IMR-90 (cell line): Measurements from ENCODE around the gene MYOC. TPM values are rescaled to one million over a fixed set of nuclear protein-coding genes. Genes with fewer than 3 reads are reported as not detected.

ENCODE experiments used
- ATAC-seq: fragments of 200-7000 bp; cut with Tn5 transposase; 2 replicates; pipeline ENCODE4 v1.9.1; 2020; ENCODE audit warnings: low read depth, mild to moderate bottlenecking, moderate library complexity
- BruUV-seq: library from RNA; stranded (reverse); fragments of 400-500 nt; replicated peaks from 2 replicates; lab custom pipeline; 2021; lab: Mats Ljungman, UMichigan
- CTCF ChIA-PET: fragments of 300-600 bp; formaldehyde crosslinking; extraction: SDS; loops from one replicate; lab custom pipeline; 2021; ENCODE audit warnings: antibody characterized with exemption; lab: Yijun Ruan, JAX
- POLR2A ChIA-PET: fragments of 300-600 bp; sonication (Branson Sonifier 250); formaldehyde crosslinking; loops from one replicate; lab custom pipeline; 2022; ENCODE audit warnings: antibody characterized with exemption; ENCODE audit not compliant: unreplicated experiment; lab: Charles Lee
- DNase-seq: peaks from one replicate; pipeline ENCODE4 v3.0.0; 2013
- H2AFZ ChIP-seq: replicated peaks from 2 replicates; pipeline ENCODE3; 2013; ENCODE audit warnings: low read length, mild to moderate bottlenecking; ENCODE audit not compliant: poor library complexity
- H2AK5ac ChIP-seq: 2 replicates; pipeline ENCODE4 v1.6.1; 2013; ENCODE audit warnings: low read depth, low read length, inconsistent platforms
- H2AK9ac ChIP-seq: replicated peaks from 2 replicates; pipeline ENCODE3; 2013; ENCODE audit warnings: mild to moderate bottlenecking, low read depth, low read length, moderate library complexity; ENCODE audit not compliant: poor library complexity
- H2BK120ac ChIP-seq: 2 replicates; pipeline ENCODE4 v1.6.1; 2013; ENCODE audit warnings: low read depth, low read length, inconsistent platforms
- H2BK15ac ChIP-seq: 3 replicates; pipeline ENCODE4 v1.6.1; 2013; ENCODE audit warnings: low read depth, low read length, inconsistent platforms
- H2BK20ac ChIP-seq: 2 replicates; pipeline ENCODE4 v1.6.1; 2013; ENCODE audit warnings: low read depth, mild to moderate bottlenecking, inconsistent platforms, low read length, moderate library complexity
- H2BK5ac ChIP-seq: 2 replicates; pipeline ENCODE4 v1.6.1; 2013; ENCODE audit warnings: mild to moderate bottlenecking, low read depth, low read length, inconsistent platforms; ENCODE audit not compliant: poor library complexity, severe bottlenecking
- H3K14ac ChIP-seq: replicated peaks from 2 replicates; pipeline ENCODE4 v1.6.1; 2013; ENCODE audit warnings: low read depth, low read length, inconsistent platforms
- H3K18ac ChIP-seq: 2 replicates; pipeline ENCODE4 v1.6.1; 2013; ENCODE audit warnings: low read depth, low read length, control low read depth
- H3K23ac ChIP-seq: 2 replicates; pipeline ENCODE4 v1.6.1; 2013; ENCODE audit warnings: low read depth, low read length, inconsistent platforms
- H3K27ac ChIP-seq: 2 replicates; pipeline ENCODE4 v1.5.1; 2013; ENCODE audit warnings: mild to moderate bottlenecking, control low read depth, low read length; ENCODE audit not compliant: insufficient read depth
- H3K27me3 ChIP-seq: 2 replicates; pipeline ENCODE4 v1.6.1; 2013; ENCODE audit warnings: low read length; ENCODE audit not compliant: control insufficient read depth, insufficient read depth
- H3K36me3 ChIP-seq: 2 replicates; pipeline ENCODE4 v1.6.1; 2013; ENCODE audit warnings: low read length, mixed read lengths; ENCODE audit not compliant: control insufficient read depth, insufficient read depth
- H3K4ac ChIP-seq: 2 replicates; pipeline ENCODE4 v1.6.1; 2013; ENCODE audit warnings: low read depth, low read length, inconsistent platforms
- H3K4me1 ChIP-seq: 2 replicates; pipeline ENCODE4 v1.6.1; 2013; ENCODE audit warnings: low read length, mixed read lengths; ENCODE audit not compliant: control insufficient read depth, insufficient read depth
- H3K4me2 ChIP-seq: 2 replicates; pipeline ENCODE4 v1.6.1; 2013; ENCODE audit warnings: low read depth, mild to moderate bottlenecking, control low read depth, low read length, moderate library complexity
- H3K4me3 ChIP-seq: 2 replicates; pipeline ENCODE4 v1.5.1; 2013; ENCODE audit warnings: low read depth, mild to moderate bottlenecking, control low read depth, low read length, moderate library complexity; ENCODE audit not compliant: insufficient read depth
- H3K56ac ChIP-seq: 2 replicates; pipeline ENCODE4 v1.6.1; 2013; ENCODE audit warnings: low read length, inconsistent platforms; ENCODE audit not compliant: insufficient read depth; ENCODE audit errors: extremely low read depth
- H3K79me1 ChIP-seq, 2 experiments: 2 replicates each; pipeline ENCODE4 v1.6.1; 2013; ENCODE audit warnings: low read length in 2 of 2, inconsistent platforms in 1 of 2, low read depth in 1 of 2
- H3K9ac ChIP-seq: 2 replicates; pipeline ENCODE4 v1.6.1; 2013; ENCODE audit warnings: low read depth, low read length, control low read depth
- H3K9me1 ChIP-seq: 2 replicates; pipeline ENCODE4 v1.6.1; 2013; ENCODE audit warnings: low read length, inconsistent platforms; ENCODE audit not compliant: insufficient read depth
- H3K9me3 ChIP-seq: 2 replicates; pipeline ENCODE4 v1.6.1; 2013; ENCODE audit warnings: low read length; ENCODE audit not compliant: control insufficient read depth, insufficient read depth
- H4K20me1 ChIP-seq: 2 replicates; pipeline ENCODE4 v1.6.1; 2013; ENCODE audit warnings: low read length, inconsistent platforms; ENCODE audit not compliant: insufficient read depth
- H4K5ac ChIP-seq: 2 replicates; pipeline ENCODE4 v1.6.1; 2013; ENCODE audit warnings: mild to moderate bottlenecking, low read depth, low read length, control low read depth
- H4K8ac ChIP-seq, 2 experiments: 2 replicates each; pipeline ENCODE4 v1.6.1; 2013; ENCODE audit warnings: low read depth in 2 of 2, low read length in 2 of 2, control low read depth in 1 of 2, inconsistent platforms in 1 of 2
- H4K91ac ChIP-seq: 2 replicates; pipeline ENCODE4 v1.6.1; 2013; ENCODE audit warnings: low read depth, low read length, inconsistent platforms; ENCODE audit not compliant: insufficient read depth
- BHLHE40 ChIP-seq: fragments of 150-350 bp; IDR thresholded peaks from 2 replicates; pipeline ENCODE4 v1.6.1; 2016; ENCODE audit warnings: mild to moderate bottlenecking, low read depth, low read length
- CEBPB ChIP-seq: IDR thresholded peaks from 2 replicates; pipeline ENCODE4 v1.6.1; 2012; ENCODE audit warnings: low read depth, low read length, improper control_type of control experiment
- FOS ChIP-seq: fragments of 150-350 bp; IDR thresholded peaks from 2 replicates; pipeline ENCODE4 v1.6.1; 2016; ENCODE audit warnings: low read depth, low read length
- NFE2L2 ChIP-seq: fragments of 150-350 bp; IDR thresholded peaks from 2 replicates; pipeline ENCODE4 v1.6.1; 2016; ENCODE audit warnings: low read depth, mild to moderate bottlenecking, low read length
- POLR2A ChIP-seq: IDR thresholded peaks from 2 replicates; pipeline ENCODE4 v1.6.1; 2012; ENCODE audit warnings: mild to moderate bottlenecking, low read depth, low read length
- RCOR1 ChIP-seq: IDR thresholded peaks from 2 replicates; pipeline ENCODE4 v1.6.1; 2012; ENCODE audit warnings: mild to moderate bottlenecking, low read length, improper control_type of control experiment; ENCODE audit not compliant: insufficient replicate concordance
- RFX5 ChIP-seq: IDR thresholded peaks from 2 replicates; pipeline ENCODE4 v1.8.0; 2012; ENCODE audit warnings: low read depth, mild to moderate bottlenecking, low read length, moderate library complexity
- WGBS, 2 experiments: methylation state at CpG; one replicate each; pipeline versions ENCODE4 v1.1.5 to v1.1.7; 2013; ENCODE audit warnings: missing lambda C conversion rate in 2 of 2; ENCODE audit not compliant: insufficient read length in 1 of 2; ENCODE audit errors: extremely low coverage in 2 of 2; 5-methylcytosine and 5-hydroxymethylcytosine counted together
- dilution Hi-C: fragments of 300-500 bp; cut with HindIII; formaldehyde crosslinking; loops from one replicate; pipeline ENCODE4 v1.14.3; 2018; ENCODE audit warnings: low sequenced_read_pairs; ENCODE audit not compliant: unreplicated experiment
- in situ Hi-C: fragments of 300-500 bp; cut with MboI; formaldehyde crosslinking; loops from 3 replicates; pipeline ENCODE4 v1.14.3; 2019; ENCODE audit warnings: low sequenced_read_pairs, inconsistent platforms, mixed read lengths
- intact Hi-C: fragments of 100-400 bp; cut with micrococcal nuclease; formaldehyde crosslinking; loops from 2 replicates; pipeline ENCODE4 v1.10.0; 2022
- polyA plus RNA-seq, 3 experiments: library from polyadenylated mRNA; depleted of rRNA; stranded (reverse); fragments of >200 nt; gene quantifications; 2 replicates each; pipeline ENCODE4 v1.2.3, GENCODE V29; 2012; ENCODE audit warnings: low replicate concordance in 1 of 3
- total RNA-seq: library from RNA; depleted of rRNA; stranded (reverse); fragments of >200 nt; gene quantifications from 2 replicates; pipeline ENCODE4 v1.2.3, GENCODE V29; 2012
- TF ChIP-seq, protein P1 (sequence below): conservative IDR thresholded peaks from 2 replicates; pipeline ENCODE4 v1.5.1; 2012; ENCODE audit warnings: mild to moderate bottlenecking, low read depth, low read length, improper control_type of control experiment

Gene MYOC
- total and polyA plus RNA-seq, 2 of the 4 experiments (the other 2 are of a cell fraction), result not detected

- POLR2A ChIA-PET, result no interaction called here
- Histone ChIP-seq H3K9me3 (no peaks in the 10 kb centered on the region), H2AK9ac (no peak overlapping the region), H3K9ac (no peak overlapping the region), H3K18ac (no peak overlapping the region), H3K4me1 (no peaks in the 10 kb centered on the region), H2BK20ac (no peak overlapping the region), H3K23ac (no peak overlapping the region), H2BK15ac (no peak overlapping the region), H3K27ac (no peak overlapping the region), H3K79me1 (no peaks in the 10 kb centered on the region), H3K9me1 (no peaks in the 10 kb centered on the region), H4K5ac (no peak overlapping the region), H3K36me3 (no peaks in the 10 kb centered on the region), H3K4me2 (no peak overlapping the region), H3K14ac (no peak overlapping the region), H4K8ac (no peak overlapping the region), H3K4ac (no peak overlapping the region), H4K20me1 (no peaks in the 10 kb centered on the region; the same call in 1 of the 2 replicates), H3K56ac (no peak overlapping the region), H4K91ac (no peak overlapping the region), H3K27me3 (peaks cover 6% of the 10 kb centered on the region; the same call in 1 of the 2 replicates), H2BK120ac (no peak overlapping the region), H2BK5ac (no peak overlapping the region), H3K4me3 (no peak overlapping the region), H2AFZ (no peak overlapping the region), H2AK5ac (no peak overlapping the region)
- intact Hi-C loops (no loop called here), dilution Hi-C loops (no loop called here), in situ Hi-C loops (no loop called here)
- no peak for DNase-seq
- no peak for ATAC-seq
- CTCF ChIA-PET, result no interaction called here
- TF ChIP-seq FOS (no peak), NFE2L2 (no peak), BHLHE40 (no peak), RCOR1 (no peak), RFX5 (no peak), POLR2A (no peak), CEBPB (no peak)
- TF ChIP-seq, protein P1, sequence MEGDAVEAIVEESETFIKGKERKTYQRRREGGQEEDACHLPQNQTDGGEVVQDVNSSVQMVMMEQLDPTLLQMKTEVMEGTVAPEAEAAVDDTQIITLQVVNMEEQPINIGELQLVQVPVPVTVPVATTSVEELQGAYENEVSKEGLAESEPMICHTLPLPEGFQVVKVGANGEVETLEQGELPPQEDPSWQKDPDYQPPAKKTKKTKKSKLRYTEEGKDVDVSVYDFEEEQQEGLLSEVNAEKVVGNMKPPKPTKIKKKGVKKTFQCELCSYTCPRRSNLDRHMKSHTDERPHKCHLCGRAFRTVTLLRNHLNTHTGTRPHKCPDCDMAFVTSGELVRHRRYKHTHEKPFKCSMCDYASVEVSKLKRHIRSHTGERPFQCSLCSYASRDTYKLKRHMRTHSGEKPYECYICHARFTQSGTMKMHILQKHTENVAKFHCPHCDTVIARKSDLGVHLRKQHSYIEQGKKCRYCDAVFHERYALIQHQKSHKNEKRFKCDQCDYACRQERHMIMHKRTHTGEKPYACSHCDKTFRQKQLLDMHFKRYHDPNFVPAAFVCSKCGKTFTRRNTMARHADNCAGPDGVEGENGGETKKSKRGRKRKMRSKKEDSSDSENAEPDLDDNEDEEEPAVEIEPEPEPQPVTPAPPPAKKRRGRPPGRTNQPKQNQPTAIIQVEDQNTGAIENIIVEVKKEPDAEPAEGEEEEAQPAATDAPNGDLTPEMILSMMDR, result no peak
- WGBS, 2 experiments, result no CpG with 5 or more reads among the region's 4 CpGs
- BruUV-seq, result no TSS peak
Observed at GRCh38 chr1:171637928-171638576, 14.4 kb downstream of the MYOC start.
